Neural progenitor cell (in vitro differentiated cells): Measurements from ENCODE around the gene PPM1B.

Source experiments
- CTCF ChIP-seq: fragments of 200-600 bp; sonication (generic); IDR thresholded peaks from 2 replicates; pipeline ENCODE4 v1.5.1; 2017; ENCODE audit warnings: antibody characterized with exemption, mild to moderate bottlenecking
- EZH2 ChIP-seq: fragments of 200-600 bp; sonication (generic); IDR thresholded peaks from 2 replicates; pipeline ENCODE4 v1.6.1; 2017; ENCODE audit warnings: antibody characterized with exemption, mild to moderate bottlenecking, moderate library complexity
- EZH2phosphoT487 ChIP-seq: fragments of 200-600 bp; sonication (generic); IDR thresholded peaks from 2 replicates; pipeline ENCODE4 v1.6.1; 2017; ENCODE audit warnings: antibody characterized with exemption

GRCh38 chr2:44131177-44131576, 37.5 kb upstream of the PPM1B start:
- no peak for TF ChIP-seq CTCF
- TF ChIP-seq EZH2phosphoT487: no peak
- TF ChIP-seq EZH2: no peak
